Measurements from ENCODE around the gene RBPJL. TPM values are rescaled to one million over a fixed set of nuclear protein-coding genes. Genes with fewer than 3 reads are reported as not detected.

RBPJL gene
- polyA plus RNA-seq, 2 of the 4 experiments (the other 2 are of a cell fraction), result not detected

DNA sequence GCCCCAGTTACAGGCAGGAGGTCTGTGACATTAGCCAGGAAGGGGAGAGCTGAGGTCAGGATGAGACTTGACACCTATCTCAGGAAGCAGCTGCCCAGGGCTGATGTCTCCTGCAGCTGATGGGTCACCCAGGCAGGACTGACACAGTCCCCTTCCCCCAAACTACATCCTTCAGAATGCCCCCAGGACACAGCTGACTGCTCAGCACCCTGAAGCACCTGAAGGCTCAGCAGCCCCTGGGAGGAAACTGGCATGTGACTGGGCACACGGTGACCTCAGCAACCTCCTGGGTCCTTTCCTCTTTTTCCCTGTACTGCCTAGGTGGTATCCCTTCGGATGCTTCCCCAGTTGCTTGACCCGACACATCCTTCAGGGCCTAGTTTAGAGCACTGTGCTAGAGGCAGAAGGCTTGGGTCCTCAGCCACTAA, 39.7 kb downstream of the RBPJL start:
- Histone ChIP-seq H3K4me3 (peak overlapping the region; percentile 86; the same call in 2 of the 3 replicates), H3K4me2 (peak overlapping the region; percentile 98), H3K4me1 (peaks cover 71% of the 10 kb centered on the region), H3K27ac (peak overlapping the region; percentile 92 to 96; a peak in 5 of 6 replicates), H3K9me3 (no peaks in the 10 kb centered on the region)
- 86% methylated on average over 3 of the region's 3 CpGs for WGBS (ENCODE audit: missing lambda C conversion rate)
- TF ChIP-seq, protein P1, sequence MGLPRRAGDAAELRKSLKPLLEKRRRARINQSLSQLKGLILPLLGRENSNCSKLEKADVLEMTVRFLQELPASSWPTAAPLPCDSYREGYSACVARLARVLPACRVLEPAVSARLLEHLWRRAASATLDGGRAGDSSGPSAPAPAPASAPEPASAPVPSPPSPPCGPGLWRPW (IDR thresholded peaks at IDR 0.05), result no peak
- TF ChIP-seq GATA3 (IDR thresholded peaks at IDR 0.05; ENCODE audit: borderline replicate concordance) (no peak), REST (IDR thresholded peaks at IDR 0.05) (no peak), NFE2L2 (conservative IDR thresholded peaks at IDR 0.05; ENCODE audit: low read length) (no peak), EHMT2 (IDR thresholded peaks at IDR 0.05; ENCODE audit: low read depth) (no peak), JUNB (IDR thresholded peaks at IDR 0.05) (no peak), ZSCAN20 (CRISPR knock-in tag; IDR thresholded peaks at IDR 0.05) (no peak), POLR2A (IDR thresholded peaks at IDR 0.05; ENCODE audit: low read length) (no peak)
- DNase-seq (ENCODE audit: low read depth in 1 of 2, low spot score in 1 of 2) (no peak), ATAC-seq (no peak), FAIRE-seq (no peak)
- POLR2A ChIA-PET, result interaction anchor here (2.8 to 3.8 kb wide), 3 partner anchors 10 to 17 kb away, joined by 9 to 46 read pairs (median 35); partner anchors contain the start of gene SYS1
- CTCF ChIA-PET, result interaction anchor here (0.7 to 8.9 kb wide), 6 partner anchors 9 to 425 kb away, joined by 3 to 82 read pairs (median 10); partner anchors contain the start of gene SYS1

DNA sequence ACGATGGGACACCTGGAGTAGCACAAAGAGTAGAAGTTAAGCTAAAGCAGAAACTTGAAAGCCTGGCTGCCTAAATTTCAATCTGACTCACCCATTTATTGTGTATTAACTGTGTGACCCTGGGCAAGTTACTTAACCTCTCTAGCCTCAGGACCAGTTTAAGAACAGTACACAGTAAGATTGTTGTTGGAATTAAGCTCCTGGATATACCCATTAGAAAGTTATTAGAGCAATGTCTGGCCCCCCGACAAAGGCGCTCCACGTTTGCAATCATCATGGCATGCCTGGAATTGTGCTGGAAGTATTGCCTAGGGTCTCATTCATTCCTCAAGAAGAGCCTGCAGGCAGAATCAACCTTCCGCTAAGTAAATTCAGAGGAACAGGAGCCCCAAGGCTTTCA, 40.2 kb downstream of the RBPJL start:
- ATAC-seq (no peak), FAIRE-seq (no peak)
- POLR2A ChIA-PET, result interaction anchor here (0.8 to 3.8 kb wide), 4 partner anchors 11 to 24 kb away, joined by 3 to 46 read pairs (median 22); partner anchors contain the start of gene SYS1

More for the DNA sequence above, 40.2 kb downstream of the RBPJL start:
- 77% methylated on average over 5 of the region's 5 CpGs for WGBS (ENCODE audit: missing lambda C conversion rate)
- peak overlapping the region; percentile 92 to 96 for H3K27ac ChIP-seq
- CTCF ChIA-PET, result interaction anchor here (0.7 to 8.9 kb wide), 11 partner anchors 10 to 424 kb away, joined by 3 to 82 read pairs (median 8); partner anchors contain the start of gene SYS1
- H3K4me1 ChIP-seq, result peaks cover 65% of the 10 kb centered on the region
- H3K4me2 ChIP-seq, result peak overlapping the region; percentile 98
- DNase-seq (ENCODE audit: low read depth in 1 of 2, low spot score in 1 of 2), result no peak
- peak overlapping the region; percentile 86 for H3K4me3 ChIP-seq
- H3K9me3 ChIP-seq, result no peaks in the 10 kb centered on the region
- no peak for TF ChIP-seq NFE2L2 (conservative IDR thresholded peaks at IDR 0.05; ENCODE audit: low read length)
- TF ChIP-seq RFX5 (IDR thresholded peaks at IDR 0.05), result no peak
- no peak for TF ChIP-seq POLR2A (IDR thresholded peaks at IDR 0.05; ENCODE audit: low read length)
- TF ChIP-seq NPAS2 (CRISPR knock-in tag; IDR thresholded peaks at IDR 0.05; ENCODE audit: borderline replicate concordance), result no peak
- no peak for TF ChIP-seq ZFP36 (IDR thresholded peaks at IDR 0.05; ENCODE audit: borderline replicate concordance, partially characterized antibody)
- TF ChIP-seq HOXB13 (CRISPR knock-in tag; IDR thresholded peaks at IDR 0.05; ENCODE audit: low read depth), result no peak
- TF ChIP-seq ELK1 (IDR thresholded peaks at IDR 0.05; ENCODE audit: low read depth, low read length), result no peak
- TF ChIP-seq, protein P2, sequence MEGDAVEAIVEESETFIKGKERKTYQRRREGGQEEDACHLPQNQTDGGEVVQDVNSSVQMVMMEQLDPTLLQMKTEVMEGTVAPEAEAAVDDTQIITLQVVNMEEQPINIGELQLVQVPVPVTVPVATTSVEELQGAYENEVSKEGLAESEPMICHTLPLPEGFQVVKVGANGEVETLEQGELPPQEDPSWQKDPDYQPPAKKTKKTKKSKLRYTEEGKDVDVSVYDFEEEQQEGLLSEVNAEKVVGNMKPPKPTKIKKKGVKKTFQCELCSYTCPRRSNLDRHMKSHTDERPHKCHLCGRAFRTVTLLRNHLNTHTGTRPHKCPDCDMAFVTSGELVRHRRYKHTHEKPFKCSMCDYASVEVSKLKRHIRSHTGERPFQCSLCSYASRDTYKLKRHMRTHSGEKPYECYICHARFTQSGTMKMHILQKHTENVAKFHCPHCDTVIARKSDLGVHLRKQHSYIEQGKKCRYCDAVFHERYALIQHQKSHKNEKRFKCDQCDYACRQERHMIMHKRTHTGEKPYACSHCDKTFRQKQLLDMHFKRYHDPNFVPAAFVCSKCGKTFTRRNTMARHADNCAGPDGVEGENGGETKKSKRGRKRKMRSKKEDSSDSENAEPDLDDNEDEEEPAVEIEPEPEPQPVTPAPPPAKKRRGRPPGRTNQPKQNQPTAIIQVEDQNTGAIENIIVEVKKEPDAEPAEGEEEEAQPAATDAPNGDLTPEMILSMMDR (IDR thresholded peaks at IDR 0.05), result no peak
- no peak for TF ChIP-seq EP300 (IDR thresholded peaks at IDR 0.05)
- TF ChIP-seq ZSCAN20 (CRISPR knock-in tag; IDR thresholded peaks at IDR 0.05), result no peak
- TF ChIP-seq FOSB (CRISPR knock-in tag; IDR thresholded peaks at IDR 0.05), result no peak
- TF ChIP-seq, protein P3, sequence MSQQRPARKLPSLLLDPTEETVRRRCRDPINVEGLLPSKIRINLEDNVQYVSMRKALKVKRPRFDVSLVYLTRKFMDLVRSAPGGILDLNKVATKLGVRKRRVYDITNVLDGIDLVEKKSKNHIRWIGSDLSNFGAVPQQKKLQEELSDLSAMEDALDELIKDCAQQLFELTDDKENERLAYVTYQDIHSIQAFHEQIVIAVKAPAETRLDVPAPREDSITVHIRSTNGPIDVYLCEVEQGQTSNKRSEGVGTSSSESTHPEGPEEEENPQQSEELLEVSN (IDR thresholded peaks at IDR 0.05; ENCODE audit: borderline replicate concordance, low read depth), result no peak
- no peak for TF ChIP-seq JUNB (IDR thresholded peaks at IDR 0.05)
- no peak for TF ChIP-seq PHF8 (IDR thresholded peaks at IDR 0.05; ENCODE audit: borderline replicate concordance, low read depth)
- TF ChIP-seq ZC3H11A (IDR thresholded peaks at IDR 0.05), result no peak
- no peak for TF ChIP-seq MAZ (IDR thresholded peaks at IDR 0.05; ENCODE audit: borderline replicate concordance, low read depth, low read length)
- TF ChIP-seq SREBF2 (IDR thresholded peaks at IDR 0.05), result no peak
- TF ChIP-seq RCOR1 (IDR thresholded peaks at IDR 0.05; ENCODE audit: low read depth, low read length), result no peak
- TF ChIP-seq ESRRA (IDR thresholded peaks at IDR 0.05; ENCODE audit: borderline replicate concordance, low read length), result no peak
- no peak for TF ChIP-seq PBX3 (IDR thresholded peaks at IDR 0.05)
